Measurements from ENCODE around the gene AMDHD2. TPM values are rescaled to one million over a fixed set of nuclear protein-coding genes. Genes with fewer than 3 reads are reported as not detected.
"Not testable (repeated sequence)": the region's sequence is repeated elsewhere in the genome, so short reads cannot be mapped to it uniquely, and the experiment has no call there.

AMDHD2 gene
- total RNA-seq, 1 donor from 2014 or later = 15.6 TPM

DNA sequence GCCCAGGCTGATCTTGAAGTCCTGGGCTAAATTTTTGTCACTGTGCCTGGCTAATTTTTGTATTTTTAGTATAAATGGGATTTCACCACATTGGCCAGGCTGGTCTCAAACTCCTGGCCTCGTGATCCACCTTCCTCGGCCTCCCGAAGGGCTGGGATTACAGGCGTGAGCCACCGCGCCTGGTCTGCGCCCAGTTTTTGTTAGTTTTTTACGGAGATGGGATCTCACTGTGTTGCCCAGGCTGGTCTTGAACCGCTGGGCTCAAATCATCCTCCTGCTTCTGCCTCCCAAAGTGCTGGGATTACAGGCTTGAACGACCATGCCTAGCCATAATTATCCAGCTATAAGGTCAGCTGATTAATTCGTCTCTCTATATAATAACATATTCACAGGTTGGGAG, 13.7 kb downstream of the AMDHD2 start:
- no peak for DNase-seq

DNA sequence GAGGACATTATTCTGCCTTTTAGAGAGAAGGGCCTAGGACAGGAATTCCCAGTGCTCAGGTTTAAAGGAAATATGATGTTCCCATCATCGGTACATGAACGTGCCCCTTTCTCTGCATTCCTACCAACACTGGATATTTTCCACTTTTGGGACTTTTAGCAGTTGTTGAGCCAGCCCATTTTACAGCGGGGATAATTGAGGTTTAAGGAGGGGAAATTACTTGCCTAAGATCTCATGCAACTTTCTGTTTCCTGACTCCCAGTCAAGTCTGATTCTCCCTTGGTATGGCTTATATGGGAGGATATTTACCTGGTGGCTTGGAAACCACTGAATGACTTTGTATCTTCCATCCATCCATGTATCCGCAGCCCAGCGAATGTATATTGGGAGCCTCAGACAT, 14.2 kb downstream of the AMDHD2 start:
- DNase-seq = not testable (repeated sequence)

DNA sequence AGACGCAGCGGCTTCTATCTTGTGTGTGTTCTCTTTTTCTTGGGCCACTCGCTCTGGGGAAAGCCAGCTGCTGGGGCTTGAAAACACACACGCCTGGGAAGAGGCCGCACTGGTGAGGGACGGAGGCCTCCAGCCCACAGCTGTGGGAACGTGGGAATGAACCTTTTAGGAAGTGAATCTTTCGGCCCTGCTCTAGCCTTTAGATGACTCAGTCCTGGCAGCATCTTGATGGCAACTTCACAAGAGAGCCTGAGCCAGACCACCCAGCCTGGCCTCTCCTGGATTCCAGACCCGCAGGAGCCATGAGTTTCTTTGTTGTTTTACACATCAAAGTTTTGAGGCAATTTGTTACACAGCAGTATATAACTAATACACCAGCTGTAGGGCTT, 15.4 kb downstream of the AMDHD2 start:
- DNase-seq = no peak

DNA sequence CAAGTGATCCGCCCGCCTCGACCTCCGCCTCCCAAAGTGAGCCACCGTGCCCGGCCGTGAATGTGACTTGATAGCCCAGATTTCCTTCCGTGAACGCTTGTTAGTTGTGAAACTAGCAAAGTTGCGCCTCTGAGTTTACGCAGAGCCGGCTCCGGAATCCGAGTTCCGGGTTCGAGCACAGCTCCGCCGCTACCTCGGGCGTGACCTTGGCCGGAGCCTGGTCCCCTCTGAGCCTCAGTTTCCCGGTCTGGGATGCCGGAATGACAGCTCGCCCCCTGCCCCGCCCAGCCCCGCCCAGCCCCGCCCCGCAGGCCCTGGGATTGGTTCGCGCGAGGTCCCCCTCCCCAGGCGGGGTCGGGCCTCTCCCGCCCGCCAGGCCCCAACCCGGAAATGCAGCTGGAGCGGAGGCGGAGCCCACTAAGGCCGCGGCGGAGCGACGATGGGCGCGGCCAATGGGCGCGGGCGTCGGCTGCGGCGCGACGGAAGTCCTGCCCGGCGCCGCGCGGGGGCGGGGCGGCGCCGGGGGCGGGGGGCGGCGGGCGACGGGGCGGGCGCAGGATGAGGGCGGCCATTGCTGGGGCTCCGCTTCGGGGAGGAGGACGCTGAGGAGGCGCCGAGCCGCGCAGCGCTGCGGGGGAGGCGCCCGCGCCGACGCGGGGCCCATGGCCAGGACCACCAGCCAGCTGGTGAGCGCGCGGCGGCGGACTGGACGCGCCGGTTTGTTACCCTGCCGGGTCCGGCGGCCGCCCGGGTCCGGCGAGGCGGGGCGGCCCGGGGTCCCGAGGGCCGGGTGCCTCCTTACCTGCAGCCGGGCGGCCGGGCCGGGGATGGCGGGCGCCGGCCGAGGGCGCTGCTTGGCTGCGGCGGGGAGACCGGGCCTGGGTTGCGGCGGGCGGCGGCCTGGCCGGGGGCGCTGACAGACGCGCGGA, 17.5 kb downstream of the AMDHD2 start, which contains the start of gene PDPK1:
Gene PDPK1 (plus strand): TSS at position 571 of the 929 bp plus-strand sequence. CDS start 92 bp downstream, at position 663.
- peak; percentile 95 for DNase-seq

DNA sequence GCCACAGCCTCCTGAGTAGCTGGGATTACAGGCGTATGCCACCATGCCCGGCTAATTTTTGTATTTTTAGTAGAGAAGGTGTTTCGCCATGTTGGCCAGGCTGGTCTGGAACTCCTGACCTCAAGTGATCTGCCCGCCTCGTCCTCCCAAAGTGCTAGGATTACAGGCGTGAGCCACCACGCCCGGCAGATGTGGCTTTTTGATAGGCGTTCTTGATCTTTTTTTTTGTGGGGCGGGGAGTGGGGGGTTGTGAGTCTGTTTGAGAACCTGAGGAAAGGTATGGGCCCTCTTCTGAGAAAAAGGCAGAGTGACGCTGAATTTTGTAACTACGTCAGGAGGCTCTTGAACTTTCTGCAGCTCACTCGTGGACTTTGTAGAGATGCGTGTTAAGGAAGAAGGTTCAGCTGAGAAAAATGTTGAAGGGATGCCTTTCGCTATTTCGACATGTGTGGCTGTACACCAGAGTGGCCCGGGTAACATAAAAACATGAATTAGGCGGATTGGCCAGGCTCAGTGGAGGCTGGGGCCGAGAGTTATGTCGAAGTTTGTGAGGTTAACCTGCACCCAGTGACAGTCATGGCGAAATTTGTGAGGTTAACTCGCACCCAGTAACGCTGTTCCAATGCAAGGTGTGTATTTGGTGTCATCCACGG, 19.1 kb downstream of the AMDHD2 start:
- not testable (repeated sequence) for DNase-seq

DNA sequence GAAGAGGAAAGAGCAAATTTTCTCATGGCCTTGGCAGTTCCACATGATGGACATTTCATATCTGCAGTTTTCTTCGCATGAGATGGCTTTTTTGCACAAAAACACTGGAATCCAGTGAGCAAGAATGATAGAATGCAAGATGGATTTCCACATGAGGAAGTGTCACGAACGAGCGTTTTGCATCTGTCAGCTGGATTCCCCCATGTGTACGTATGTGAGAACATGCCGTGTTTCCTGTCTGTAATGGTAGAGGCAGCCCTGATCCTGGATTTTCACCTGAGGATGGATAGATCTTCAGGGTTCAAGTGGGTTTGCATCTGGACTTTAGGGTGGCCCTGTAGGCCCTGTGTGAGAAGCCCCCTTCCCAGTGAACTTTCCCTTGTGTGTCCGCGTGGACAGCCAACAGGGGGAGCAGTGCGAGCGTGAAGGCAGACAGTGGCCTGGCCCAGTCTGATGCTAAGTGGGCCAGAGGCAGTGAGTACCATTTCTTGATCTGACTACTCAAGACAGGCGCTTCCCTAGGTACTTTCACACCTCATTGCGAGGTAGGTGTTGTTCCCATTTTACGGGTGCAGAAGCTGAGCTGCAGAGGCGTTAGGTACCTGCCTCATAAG, 19.8 kb downstream of the AMDHD2 start:
- DNase-seq = not testable (repeated sequence)

DNA sequence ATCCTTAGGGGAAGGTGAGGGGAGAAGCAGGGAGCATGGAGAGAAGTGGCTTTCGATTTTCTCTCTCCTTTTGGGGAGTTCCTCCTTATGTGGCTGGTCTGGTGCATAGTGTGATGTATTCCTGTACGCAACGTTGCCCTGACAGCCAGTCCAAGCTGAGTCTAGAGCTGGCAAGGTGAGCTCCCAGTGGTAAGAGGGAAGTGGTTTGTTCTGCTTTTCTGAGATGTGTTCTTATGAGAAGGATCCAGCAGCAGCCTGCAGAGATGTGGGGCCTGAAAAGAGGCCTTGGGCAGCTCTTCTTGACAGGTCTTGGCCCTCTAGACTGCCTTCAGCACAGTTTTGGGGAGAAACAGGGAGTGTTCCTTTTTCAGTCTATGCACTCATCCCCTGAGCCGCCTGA, 20.7 kb downstream of the AMDHD2 start:
- DNase-seq = not testable (repeated sequence)

DNA sequence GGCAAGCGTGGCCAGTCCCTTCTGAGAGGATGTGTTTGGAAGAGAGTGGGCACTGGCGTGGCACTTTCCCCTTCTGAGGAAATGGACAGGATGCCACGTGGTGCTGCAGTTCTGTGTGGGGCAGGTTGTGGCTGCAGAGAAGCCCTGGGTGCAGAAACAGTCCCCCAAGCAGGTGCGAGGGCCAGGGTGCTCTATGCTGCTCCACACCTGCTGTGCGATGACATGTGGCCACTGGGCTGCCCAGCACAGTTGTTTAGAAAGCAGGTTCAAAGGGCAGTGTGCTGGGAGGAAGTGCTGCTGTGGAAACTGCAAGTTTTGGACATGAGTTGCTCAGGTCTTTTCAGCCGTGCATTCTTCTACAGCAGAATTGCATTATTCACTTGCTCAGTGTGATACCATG, 21.2 kb downstream of the AMDHD2 start:
- DNase-seq = not testable (repeated sequence)

DNA sequence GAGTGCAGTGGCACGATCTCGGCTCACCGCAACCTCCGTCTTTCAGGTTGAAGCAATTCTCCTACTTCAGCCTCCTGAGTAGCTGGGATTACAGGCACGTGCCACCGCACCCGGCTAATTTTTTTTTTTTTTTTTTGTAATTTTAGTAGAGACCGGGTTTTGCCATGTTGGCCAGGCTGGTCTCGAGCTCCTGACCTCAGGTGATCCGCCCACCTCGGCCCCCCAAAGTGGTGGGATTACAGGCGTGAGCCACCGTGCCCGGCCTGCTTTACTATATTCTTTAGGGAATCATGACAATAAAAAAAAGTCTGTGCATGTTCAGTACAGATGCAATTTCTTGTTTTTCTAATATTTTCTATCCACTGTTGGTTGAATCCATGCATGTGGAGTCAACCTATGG, 23.6 kb downstream of the AMDHD2 start:
- DNase-seq = not testable (repeated sequence)

DNA sequence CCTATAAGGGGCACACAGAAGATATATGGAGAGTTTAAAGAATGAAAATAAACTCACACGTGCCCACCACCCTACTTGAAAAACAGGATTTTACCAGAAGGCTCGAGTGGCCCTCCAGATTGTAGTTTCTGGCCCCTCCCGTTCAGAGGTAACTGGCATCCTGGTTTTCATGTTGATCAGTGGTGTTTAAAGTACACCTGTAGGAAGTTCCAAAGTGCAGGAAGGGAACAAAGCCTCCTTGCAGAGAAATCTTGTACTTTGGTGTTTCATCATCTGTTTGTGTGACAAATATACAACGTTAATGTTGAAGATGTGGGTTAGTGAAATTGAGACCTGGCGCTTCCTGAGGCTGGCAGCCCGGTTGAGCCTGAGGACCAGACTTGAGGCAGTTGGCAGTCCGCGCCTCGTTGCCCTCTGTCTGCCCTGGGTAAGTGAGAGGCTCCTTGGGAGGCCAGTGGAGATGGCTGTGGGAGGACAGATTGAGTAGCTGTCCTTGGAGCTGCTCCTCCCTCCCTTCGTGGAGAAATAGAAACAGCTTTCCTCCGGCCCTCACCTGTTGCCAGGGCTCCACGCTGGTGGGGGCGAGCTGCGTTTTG, 30.2 kb downstream of the AMDHD2 start:
- not testable (repeated sequence) for DNase-seq

DNA sequence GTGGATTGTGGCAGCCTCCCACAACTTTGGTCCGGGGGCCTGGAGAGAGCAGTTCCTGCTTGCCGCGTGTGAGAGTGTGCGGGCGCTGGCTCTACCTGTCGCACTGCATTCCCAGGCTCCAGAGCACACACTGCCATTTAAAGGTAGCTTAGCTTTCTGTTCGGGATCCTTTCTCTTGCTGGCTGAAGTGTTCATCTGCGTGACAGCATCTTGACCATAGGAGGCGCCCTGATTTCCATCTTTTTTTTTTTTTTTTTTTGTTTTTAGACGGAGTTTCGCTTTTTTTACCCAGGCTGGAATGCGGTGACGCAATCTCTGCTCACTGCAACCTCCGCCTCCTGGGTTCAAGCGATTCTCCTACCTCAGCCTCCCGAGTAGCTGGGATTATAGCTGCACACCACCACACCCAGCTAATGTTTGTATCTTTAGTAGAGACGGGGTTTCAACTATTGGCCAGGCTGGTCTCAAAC, 31.3 kb downstream of the AMDHD2 start:
- not testable (repeated sequence) for DNase-seq

DNA sequence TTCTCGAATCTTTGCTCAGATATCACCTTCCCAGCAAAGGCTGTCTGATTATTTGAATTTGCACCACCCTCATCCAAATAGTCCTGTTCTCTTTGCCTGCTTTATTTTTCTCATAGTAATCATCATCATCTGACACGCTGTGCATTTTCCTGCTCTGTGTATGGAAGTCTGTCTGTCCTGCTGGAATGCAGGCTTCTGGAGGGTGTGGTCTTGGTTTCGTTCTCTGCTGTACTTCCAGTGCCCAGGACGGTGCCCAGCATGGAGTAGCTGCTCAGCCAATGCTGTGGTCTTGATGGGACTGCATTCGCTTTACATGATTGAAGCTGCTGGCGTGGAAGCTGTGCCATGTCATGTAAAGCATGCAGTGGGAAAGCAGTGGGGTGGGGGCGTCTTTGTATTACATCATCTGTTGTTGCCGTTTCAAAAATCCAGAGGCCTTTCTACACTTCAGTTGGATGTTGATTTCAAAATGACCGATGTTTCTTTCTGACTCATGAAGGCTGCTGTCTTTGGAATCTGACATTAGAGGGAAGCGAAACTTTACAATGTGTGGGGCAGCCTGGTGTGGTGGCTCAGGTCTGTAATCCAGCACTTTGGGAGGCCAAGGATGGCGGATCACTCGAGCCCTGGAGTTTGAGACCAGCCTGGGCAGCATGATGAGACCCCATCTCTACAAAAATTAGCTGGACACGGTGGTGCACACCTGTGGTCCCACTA, 34.7 kb downstream of the AMDHD2 start:
- DNase-seq = not testable (repeated sequence)

DNA sequence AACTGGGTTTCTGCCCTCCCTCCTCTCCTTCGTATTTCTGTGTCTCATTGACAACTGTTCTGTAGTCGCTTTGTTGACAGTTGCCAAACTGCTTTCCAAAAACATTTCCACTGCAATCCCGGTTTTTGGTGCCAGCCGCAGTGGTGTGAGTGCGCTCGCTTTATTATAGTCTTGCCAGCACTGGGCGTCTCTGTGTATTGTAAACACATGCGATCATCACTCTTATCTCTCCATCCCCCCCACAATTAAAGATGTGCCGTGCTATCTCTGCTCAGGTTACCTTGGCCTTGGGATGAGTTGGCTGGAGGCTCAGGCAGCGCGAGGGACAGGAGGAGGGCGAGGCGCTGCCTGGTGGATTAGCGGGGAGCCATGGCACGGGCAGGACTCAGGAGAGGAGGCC, 37.0 kb downstream of the AMDHD2 start:
- not testable (repeated sequence) for DNase-seq

DNA sequence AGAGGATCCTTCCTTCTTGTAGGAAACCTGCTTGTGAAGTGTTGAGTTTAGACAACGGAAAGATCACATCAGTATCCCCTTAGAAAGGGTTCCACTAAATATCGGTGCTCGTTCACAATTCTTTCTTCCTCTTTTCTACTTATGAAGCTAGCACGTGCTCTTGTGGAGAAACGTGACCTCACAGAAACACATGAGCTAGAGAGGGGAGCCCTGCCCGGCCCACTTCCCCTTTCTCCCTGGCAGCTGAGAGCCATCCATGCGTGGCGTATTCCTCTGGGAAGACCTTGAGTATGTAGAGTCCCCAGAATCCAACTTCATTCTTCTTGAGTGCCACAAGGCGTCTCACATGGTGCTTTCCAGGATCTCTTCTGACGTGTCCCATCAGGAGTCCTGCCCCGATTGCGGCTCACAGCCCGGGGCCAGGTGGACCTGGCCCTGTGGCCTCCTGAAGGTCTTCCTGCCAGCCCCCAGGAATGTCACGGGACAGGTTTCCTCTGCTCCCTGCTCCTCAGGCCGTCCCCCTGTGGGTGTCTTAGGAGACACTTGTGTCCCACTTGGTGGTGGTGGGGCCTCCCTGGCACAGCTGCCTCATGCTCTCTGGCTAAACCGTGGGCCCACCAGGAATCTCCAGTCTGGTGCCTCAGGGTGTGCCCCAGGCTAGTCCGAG, 40.1 kb downstream of the AMDHD2 start:
- DNase-seq = not testable (repeated sequence)

DNA sequence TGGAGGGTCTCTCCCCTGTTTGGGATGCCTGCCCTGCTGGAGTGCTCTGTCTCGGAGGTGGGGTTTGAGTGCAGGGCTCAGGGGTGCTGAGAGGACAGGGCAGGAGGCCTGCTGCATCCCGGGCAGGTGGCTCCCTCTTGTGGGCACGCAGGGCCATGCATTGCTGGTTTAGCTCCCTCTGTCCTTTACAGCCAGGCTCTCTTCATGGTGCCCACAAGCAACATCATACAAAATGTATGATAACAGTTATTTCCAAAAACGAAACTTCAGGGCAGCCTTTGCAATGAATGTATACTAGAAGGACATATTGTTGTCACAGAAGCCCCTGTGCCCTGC, 40.6 kb downstream of the AMDHD2 start:
- DNase-seq = not testable (repeated sequence)

DNA sequence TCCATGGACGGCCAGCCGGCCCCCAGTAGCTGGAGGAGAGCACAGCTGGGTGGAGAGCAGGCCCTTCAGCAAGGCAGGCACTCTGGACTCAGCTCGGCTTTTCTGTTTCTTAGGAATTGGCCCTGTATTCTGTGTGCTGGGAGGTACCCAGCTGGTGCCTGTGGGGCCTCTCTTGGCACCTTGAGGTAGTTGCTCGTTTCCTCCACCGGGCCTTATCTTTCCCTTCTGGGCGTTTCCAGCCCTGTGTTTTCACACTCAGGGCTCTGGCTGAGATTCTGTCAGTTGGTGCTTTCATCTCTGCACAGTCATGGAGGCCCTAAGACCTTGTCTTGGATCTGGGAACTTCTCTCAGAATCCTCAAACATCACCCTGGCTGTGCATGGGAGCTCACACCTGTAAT, 47.3 kb downstream of the AMDHD2 start:
- not testable (repeated sequence) for DNase-seq

DNA sequence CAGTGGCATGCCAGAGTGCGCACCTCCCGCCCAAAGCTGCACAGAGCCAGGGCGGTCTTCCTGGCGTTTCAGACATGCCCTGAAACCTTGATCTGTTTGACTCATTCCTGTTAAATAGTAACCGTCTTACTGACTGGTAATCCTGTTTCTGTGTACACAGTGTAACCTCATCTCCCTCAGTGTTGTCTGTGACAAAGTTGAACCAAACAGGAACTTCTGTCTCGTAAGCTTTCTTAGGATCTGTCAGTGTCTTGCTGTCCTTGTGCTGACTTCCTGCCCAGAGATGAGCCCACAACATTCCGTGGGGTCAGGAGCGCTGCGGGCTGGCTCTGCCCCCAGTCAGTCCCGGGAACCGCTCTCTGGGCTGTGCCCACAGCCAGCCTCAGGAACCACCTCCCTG, 48.4 kb downstream of the AMDHD2 start:
- DNase-seq = not testable (repeated sequence)

DNA sequence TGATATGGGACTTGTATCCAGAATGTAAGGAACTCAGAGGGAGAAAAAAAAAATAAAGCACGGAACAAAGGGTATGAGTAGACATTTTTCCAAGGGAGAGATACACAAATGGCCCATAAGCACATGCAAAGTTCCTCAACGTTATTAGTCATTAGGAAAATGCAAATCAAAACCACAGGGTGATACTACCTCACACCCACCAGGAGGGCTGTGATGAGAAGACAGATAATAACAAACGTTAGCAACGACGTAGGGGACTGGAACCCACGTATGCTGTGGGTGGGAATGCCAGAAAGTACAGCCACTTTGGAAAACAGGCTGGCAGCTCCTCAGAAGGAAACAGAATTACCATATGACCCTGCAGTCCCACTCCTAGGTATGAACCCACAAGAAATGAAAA, 52.5 kb downstream of the AMDHD2 start:
- not testable (repeated sequence) for DNase-seq

DNA sequence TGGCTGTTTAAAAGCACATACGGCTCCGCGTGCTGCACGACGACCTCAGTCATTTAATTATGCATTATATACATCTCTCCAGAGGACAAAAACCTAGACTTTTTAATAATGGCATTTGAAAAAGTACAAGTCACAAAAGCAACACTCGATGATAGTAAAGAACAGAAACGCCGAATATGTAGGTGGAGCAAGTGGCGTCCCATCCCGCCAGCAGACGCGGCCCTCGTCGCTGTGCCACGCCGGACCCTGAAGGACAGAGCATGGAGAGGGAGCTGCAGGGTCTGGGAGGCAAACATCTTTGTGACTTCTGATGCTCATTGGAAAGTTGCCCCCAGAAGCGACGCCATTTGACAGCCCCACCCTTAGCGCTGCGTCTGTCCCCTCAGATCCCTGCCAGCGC, 55.7 kb downstream of the AMDHD2 start:
- DNase-seq = not testable (repeated sequence)

DNA sequence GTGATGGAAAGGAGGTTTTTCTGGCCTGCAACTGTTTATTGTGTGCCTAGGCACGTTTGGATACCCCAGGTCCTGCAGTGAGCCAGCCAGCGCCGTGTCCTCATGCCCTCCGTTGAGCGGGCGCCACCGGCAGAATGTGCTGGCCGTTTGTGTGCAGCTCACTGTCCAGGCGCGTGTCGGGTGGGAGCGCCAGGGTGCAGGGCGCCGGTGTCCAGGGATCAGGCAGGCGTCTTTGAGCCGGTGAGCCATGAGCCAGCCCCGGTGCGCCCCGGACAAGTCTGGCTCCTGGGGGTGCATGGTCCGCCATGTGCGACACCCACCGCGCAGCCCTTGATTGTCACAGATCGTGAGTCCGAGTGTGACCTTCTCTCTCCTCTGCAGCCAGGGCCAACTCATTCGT, 56.9 kb downstream of the AMDHD2 start:
- not testable (repeated sequence) for DNase-seq

DNA sequence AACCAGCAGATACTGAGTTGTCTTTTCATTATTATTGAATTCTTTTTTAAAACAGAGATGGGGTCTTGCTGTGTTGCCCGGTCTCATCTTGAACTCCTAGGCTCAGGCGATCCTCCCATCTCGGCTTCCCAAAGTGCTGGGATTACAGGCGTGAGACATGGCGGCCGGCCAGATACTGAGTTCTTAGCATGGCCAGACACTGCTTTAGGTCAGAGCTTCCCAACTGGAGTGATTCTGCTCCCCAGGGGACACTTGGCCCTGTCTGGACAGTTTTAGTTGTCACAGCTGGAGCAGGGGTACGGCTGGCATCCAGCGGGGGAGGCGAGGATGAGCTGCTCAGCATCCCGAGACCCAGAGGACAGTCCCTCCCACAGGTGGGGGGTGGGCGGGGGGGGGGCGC, 58.7 kb downstream of the AMDHD2 start:
- DNase-seq = not testable (repeated sequence)

Data from skin of body (tissue), 2 donors.